Glomerular endothelial cell (primary cell): ENCODE data around the gene TMUB1. TPM values are rescaled to one million over a fixed set of nuclear protein-coding genes. Genes with fewer than 3 reads are reported as not detected.

Experiments
- DNase-seq: peaks from one replicate; pipeline ENCODE4 v3.0.0-alpha.2; 2011; ENCODE audit warnings: low read depth, low spot score; ENCODE audit errors: extremely low read depth
- total RNA-seq: library from RNA; depleted of rRNA; stranded (reverse); fragments of >200 nt; gene quantifications from 2 replicates; pipeline ENCODE4 v1.2.3, GENCODE V29; 2015

Gene TMUB1
- total RNA-seq, 1 donor from 2014 or later: 50.9 TPM

DNA sequence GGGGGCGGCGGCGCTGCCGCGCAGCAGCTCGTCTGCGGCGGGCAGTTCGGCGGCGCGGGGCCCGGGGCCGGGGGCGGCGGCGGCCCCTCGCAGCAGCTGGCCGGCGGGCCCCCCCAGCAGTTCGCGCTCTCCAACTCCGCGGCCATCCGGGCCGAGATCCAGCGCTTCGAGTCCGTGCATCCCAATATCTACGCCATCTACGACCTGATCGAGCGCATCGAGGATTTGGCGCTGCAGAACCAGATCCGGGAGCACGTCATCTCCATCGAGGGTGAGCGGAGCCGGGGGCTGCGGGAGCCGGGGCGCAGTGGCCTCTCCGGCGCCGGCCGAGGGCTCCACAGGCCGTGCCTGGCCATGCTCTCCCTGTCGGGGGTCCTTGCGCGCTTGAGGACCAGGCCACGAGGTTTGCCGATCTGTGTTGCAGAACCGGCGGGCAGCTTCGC is 3.5 kb upstream of the TMUB1 start:
- DNase-seq: no peak

DNA sequence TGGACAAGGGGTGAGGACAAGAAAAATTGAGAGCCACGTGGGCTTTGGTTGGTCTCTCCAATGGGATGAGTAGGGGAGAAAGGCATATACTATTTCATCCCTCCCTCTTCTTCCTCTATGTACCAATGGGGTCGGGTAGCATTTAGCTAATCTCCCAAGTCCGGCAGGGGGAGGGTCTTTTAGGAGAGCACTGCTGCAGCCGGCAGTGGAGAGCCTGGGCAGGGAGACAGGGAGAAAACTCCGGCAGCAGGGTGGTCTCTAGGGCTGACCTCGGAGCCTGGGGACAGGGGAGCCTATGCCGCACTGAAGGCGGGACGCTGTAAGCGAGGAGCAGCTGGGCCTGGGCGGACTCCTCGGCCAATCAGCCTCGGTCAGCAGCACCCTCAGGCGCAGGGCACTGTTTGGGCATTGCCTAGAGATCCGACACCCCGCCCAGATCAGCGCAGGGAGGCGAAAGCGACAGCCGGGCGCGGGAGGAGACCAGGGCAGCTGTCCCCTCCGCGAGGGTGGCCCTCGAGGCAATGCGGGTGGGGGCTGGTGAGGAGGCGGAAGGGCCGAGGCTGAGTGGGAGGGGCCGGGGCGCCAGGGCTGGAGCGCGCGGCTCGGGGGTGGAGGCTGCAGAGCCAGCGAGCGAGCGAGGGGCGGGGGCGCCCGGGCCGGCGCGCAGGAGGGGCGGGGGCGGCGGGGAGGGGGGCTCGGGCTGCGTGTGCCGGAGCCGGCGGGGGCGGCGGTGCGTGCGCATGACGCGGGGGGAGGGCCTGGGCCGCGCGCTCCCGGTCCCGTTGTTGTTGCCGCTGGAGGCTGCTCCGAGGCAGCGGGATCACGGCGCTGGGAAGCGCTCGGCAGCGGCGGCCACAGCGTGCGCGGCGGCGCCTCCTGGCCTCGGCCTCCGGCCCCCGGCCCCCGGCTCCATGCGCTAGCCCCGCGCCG is 2.7 kb upstream of the TMUB1 start, which contains the start of gene AGAP3:
Gene AGAP3 (plus strand): TSS at position 785 of the 930 bp plus-strand sequence. CDS start 267 bp downstream, outside the sequence.
- no peak for DNase-seq

- no peak for DNase-seq
These were observed 2.0 kb upstream of the TMUB1 start for GRCh38 chr7:151085329-151085690.

GRCh38 chr7:151083824-151084160 is 499 bp upstream of the TMUB1 start:
- DNase-seq: no peak

GRCh38 chr7:151082141-151083070 is 887 bp downstream of the TMUB1 start:
- no peak for DNase-seq

GRCh38 chr7:151081170-151082101 is 1.9 kb downstream of the TMUB1 start:
- no peak for DNase-seq

DNA sequence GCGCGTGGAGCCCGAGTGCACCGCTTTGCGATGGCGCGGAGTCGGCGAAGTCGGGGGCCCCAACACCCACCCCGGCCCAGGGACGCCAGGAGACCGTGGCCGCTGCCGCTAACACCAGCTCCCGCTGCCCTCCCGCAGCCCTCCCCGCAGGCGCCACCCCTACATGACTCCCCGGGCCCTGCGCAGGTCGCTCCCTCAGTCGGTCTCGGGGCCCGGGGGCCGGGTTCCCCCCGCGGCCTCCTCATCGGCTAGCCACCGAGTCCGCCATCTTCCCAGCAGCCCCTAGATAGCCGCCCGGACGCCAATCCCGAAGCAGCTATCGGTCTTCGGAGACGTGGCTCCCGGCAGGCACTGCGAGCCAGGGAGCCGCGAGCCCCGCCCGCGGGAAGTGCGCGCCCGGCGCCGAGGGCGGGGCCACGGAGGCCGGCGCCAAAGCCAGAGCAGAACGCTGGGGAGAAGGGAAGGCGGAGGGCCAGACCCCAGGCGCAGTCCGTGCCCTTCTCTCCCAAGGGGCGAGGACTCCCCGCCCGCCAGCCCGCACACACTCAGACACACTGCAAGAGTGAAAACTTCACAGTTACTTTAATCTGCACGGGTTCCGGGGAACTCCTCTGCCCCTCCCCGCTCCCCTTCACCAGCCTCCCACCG is 2.6 kb downstream of the TMUB1 start, which contains the start of gene FASTK:
Gene FASTK (minus strand): TSS at position 288 of the 648 bp plus-strand sequence. CDS start 43 bp downstream, at position 245.
- no peak for DNase-seq

DNA sequence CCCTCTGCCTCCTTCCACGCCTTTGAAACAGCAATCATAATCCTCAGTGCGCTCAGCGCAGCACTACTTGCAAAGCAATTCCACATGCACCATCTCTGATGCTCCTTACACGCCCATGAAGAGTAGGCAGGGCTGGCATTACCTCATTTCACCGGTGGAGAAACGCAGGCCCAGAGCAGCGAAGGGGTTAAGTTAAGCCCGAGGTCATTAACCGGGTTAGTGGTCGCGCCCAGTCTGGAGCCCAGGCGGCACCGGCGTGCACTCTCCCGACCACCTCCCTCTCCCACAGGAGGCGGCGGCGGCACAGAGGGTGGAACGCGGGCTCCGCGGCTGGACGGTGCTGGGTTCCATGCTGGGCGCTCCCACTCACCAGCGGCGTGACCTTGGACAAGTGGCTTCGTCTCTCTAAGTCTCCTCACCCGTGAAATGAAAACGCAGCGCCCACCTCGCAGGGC is 3.2 kb downstream of the TMUB1 start:
- no peak for DNase-seq

DNA sequence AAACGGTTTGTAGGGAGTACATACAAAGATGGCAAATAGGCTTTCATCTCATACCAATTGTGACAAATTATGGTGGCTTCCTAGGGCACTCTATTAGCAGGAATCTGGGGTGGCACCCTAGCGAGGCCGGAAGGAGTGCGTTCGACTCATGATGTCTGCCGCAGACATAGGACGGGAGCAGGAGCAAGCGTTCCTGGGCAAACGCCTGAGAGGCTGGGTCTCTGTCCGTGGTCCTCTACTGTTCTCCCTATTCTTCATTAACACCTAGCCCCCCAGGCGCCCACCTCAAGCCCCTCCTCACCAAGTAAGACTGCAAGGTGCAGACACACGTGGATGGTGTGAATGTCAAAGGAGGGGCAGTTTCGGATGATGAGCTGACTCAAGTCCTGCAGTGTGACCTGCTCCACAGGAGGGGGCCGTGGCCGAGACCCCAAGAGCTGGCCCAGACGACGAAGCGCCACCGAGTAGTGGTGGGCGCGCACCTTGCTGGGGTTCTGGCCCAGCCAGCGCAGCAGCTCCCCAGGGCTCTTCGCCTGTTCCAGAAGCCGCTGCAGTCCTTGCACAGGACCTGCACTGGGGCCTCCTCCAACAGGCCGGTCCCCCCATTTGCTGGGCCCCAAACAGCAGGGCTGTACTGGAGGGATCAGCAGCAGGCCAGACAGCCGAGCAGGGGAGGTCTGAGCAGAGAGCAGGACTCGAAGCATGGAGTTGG is 3.9 kb downstream of the TMUB1 start:
- no peak for DNase-seq

GRCh38 chr7:151078233-151079040 is 4.9 kb downstream of the TMUB1 start:
- no peak for DNase-seq

- no peak for DNase-seq
These were observed 5.5 kb downstream of the TMUB1 start for GRCh38 chr7:151077705-151078232.

DNA sequence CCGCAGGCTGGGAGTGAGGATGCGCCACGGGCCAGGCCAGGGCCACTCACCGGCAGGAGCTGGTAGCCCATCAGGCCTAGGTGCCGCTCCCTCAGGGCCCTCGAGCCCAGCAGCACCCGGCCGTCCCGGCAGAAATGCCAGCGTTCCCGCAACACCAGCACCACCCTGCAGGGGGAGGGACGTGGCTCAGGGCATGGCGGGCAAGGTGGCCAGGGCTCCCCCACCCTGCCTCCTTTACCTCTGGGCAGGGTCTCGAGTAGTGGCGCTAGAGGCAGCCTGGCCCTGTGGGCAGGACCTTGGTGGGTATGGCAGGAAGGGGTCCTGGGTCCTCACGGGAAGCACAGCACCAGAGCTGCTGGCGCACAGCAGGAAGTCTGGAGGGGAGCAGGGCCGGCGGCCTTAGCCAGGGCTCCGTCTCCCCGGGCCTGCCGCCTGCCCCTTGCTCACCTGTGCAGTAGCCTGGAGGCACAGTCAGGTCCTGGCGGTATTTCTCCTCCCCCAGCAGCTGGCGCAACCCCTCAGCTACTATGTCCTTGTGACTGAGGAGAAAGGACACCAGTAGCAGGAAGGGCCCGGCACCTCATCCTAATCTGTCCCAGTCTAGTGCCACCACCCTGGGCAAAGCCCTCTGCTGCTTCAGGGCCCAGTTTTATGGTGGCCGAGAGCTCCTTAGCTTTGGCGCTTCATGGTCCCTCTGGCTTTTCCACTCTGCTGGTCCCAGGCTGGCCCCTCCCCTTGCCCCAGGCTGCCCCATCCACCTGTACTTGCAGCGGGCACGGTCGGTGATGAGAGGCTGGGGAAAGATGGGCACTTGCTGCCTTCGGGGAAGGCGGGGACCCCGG is 6.2 kb downstream of the TMUB1 start:
- no peak for DNase-seq

GRCh38 chr7:151075978-151076426 is 7.3 kb downstream of the TMUB1 start:
- no peak for DNase-seq

- no peak for DNase-seq
These were observed 7.7 kb downstream of the TMUB1 start for GRCh38 chr7:151075662-151075971.

DNA sequence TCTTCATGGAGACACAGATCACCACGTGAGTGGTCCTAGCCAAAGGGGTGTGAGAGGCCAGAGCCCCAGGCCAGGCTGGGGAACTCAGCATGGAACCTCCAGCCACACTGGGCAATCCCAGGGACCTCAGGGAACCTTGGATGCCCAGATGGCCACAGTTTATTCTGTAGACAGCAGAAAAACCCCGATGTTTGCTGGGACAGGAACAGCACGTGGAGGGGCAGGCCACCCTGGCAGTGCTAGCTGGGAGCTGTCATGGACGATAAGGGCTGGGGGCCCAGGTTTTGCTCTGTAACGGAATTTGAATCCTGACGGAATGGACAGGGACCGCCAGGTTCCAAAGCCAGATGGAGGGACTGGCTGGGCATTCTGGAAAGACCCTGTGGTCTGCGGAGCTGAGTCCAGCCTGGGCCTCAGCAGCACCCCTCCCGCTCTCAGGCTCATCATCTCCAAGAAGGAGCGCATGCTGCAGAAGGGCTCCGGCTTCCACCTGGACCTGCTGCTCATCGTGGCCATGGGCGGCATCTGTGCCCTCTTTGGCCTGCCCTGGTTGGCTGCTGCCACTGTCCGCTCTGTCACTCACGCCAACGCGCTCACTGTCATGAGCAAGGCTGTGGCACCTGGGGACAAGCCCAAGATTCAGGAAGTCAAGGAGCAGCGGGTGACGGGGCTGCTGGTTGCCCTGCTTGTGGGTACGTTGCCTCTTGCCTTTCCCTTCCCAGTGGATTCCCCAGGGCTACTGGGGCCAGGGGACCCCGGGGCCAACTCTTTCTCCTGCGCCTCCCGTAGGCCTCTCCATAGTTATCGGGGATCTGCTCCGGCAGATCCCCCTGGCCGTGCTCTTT is 8.3 kb downstream of the TMUB1 start:
- DNase-seq: no peak

DNA sequence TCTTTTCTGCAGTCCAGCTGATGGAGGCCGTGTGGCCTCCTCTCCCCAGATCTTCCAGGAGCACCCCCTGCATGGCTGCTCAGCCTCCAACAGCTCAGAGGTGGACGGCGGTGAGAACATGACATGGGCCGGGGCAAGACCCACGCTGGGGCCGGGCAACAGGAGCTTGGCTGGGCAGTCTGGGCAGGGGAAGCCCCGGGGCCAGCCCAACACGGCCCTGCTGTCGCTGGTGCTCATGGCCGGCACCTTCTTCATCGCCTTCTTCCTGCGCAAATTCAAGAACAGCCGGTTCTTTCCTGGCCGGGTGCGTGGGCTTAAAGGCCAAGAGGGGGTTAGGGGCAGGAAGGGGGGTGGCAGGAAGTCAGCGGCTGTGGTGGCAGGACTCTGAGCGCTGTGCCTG is 9.3 kb downstream of the TMUB1 start:
- DNase-seq: no peak
